ENCODE data around the gene FAM170B.

Gene FAM170B

DNA sequence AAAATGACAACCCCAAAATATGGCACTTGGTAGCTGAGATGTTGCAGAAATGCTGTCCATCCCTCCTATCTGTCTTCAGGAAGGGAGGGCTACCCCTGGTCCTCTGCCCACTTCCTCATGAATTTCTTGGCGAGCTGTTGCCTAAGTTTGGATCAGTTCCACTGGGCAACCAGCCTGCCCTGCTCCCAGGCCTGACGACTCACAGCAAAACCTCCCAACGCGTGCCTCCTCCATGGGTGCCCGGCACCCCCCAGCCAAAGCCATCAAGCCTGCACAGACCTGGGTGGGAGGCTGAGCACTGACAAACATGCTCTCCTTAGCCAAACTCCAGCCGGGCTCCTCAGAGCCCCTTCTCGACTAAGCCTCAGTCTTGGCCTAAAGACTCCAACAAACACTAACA, 27.4 kb downstream of the FAM170B start:
- H3K79me2 ChIP-seq (ENCODE audit: insufficient read depth, low read length), result no peaks in the 10 kb centered on the region

DNA sequence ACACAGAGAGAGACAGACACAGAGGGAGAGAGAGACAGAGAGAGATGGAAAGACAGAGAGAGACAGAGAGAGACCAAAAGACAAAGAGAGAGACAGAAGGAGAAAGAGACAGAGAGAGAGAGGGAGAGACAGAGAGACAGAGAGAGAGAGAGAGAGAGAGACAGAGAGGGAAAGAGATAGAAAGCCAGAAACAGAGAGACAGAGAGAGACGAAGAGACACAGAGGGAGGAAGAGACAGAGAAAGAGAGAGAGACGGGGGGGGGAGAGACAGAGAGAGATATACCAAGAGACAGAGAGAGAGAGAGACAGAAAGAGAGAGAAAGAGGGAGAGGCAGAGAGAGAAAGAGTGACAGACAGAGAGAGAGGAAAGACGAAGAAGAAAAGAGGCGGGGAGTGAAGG, 28.7 kb downstream of the FAM170B start:
- no peaks in the 10 kb centered on the region for H3F3A ChIP-seq (ENCODE audit: insufficient read depth, low read length)
- H3K4me3 ChIP-seq (ENCODE audit: low read depth, low read length, poor library complexity, severe bottlenecking), result no peak overlapping the region
- H3K27ac ChIP-seq (ENCODE audit: low read depth, low read length, poor library complexity, severe bottlenecking), result no peak overlapping the region
- H3K4me1 ChIP-seq (ENCODE audit: insufficient read depth, low read length, severe bottlenecking), result no peaks in the 10 kb centered on the region
- H3K27me3 ChIP-seq (ENCODE audit: insufficient read depth, low read length), result no peaks in the 10 kb centered on the region
- TF ChIP-seq EZH2 (IDR thresholded peaks at IDR 0.05; ENCODE audit: borderline replicate concordance, low read length), result no peak
- TF ChIP-seq, protein P1, sequence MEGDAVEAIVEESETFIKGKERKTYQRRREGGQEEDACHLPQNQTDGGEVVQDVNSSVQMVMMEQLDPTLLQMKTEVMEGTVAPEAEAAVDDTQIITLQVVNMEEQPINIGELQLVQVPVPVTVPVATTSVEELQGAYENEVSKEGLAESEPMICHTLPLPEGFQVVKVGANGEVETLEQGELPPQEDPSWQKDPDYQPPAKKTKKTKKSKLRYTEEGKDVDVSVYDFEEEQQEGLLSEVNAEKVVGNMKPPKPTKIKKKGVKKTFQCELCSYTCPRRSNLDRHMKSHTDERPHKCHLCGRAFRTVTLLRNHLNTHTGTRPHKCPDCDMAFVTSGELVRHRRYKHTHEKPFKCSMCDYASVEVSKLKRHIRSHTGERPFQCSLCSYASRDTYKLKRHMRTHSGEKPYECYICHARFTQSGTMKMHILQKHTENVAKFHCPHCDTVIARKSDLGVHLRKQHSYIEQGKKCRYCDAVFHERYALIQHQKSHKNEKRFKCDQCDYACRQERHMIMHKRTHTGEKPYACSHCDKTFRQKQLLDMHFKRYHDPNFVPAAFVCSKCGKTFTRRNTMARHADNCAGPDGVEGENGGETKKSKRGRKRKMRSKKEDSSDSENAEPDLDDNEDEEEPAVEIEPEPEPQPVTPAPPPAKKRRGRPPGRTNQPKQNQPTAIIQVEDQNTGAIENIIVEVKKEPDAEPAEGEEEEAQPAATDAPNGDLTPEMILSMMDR (IDR thresholded peaks at IDR 0.05; ENCODE audit: low read length), result no peak
- no peaks in the 10 kb centered on the region for H4K20me1 ChIP-seq (ENCODE audit: insufficient read depth, low read length)
- H2AFZ ChIP-seq (ENCODE audit: low read length), result no peak overlapping the region
- no peak overlapping the region for H3K4me2 ChIP-seq (ENCODE audit: low read length)
- no peaks in the 10 kb centered on the region for H3K36me3 ChIP-seq (ENCODE audit: insufficient read depth, low read length)
- no peak overlapping the region for H3K9ac ChIP-seq (ENCODE audit: low read length)
- H3K9me2 ChIP-seq (ENCODE audit: low read depth, low read length), result no peaks in the 10 kb centered on the region
- no peaks in the 10 kb centered on the region for H3K79me2 ChIP-seq (ENCODE audit: insufficient read depth, low read length)
- no peaks in the 10 kb centered on the region for H3K9me3 ChIP-seq (ENCODE audit: low read length)

More for the DNA sequence above, 27.4 kb downstream of the FAM170B start:
- TF ChIP-seq EZH2 (IDR thresholded peaks at IDR 0.05; ENCODE audit: borderline replicate concordance, low read length), result no peak
- TF ChIP-seq, protein P1 (IDR thresholded peaks at IDR 0.05; ENCODE audit: low read length), result no peak
- H3K27me3 ChIP-seq (ENCODE audit: insufficient read depth, low read length), result no peaks in the 10 kb centered on the region
- no peaks in the 10 kb centered on the region for H3F3A ChIP-seq (ENCODE audit: insufficient read depth, low read length)
- H2AFZ ChIP-seq (ENCODE audit: low read length), result no peak overlapping the region
- no peak overlapping the region for H3K9ac ChIP-seq (ENCODE audit: low read length)
- no peak overlapping the region for H3K27ac ChIP-seq (ENCODE audit: low read depth, low read length, poor library complexity, severe bottlenecking)
- no peak overlapping the region for H3K4me2 ChIP-seq (ENCODE audit: low read length)
- no peaks in the 10 kb centered on the region for H3K36me3 ChIP-seq (ENCODE audit: insufficient read depth, low read length)
- no peaks in the 10 kb centered on the region for H3K9me2 ChIP-seq (ENCODE audit: low read depth, low read length)
- no peaks in the 10 kb centered on the region for H3K9me3 ChIP-seq (ENCODE audit: low read length)
- no peak overlapping the region for H3K4me3 ChIP-seq (ENCODE audit: low read depth, low read length, poor library complexity, severe bottlenecking)
- no peaks in the 10 kb centered on the region for H3K4me1 ChIP-seq (ENCODE audit: insufficient read depth, low read length, severe bottlenecking)
- H4K20me1 ChIP-seq (ENCODE audit: insufficient read depth, low read length), result no peaks in the 10 kb centered on the region

DNA sequence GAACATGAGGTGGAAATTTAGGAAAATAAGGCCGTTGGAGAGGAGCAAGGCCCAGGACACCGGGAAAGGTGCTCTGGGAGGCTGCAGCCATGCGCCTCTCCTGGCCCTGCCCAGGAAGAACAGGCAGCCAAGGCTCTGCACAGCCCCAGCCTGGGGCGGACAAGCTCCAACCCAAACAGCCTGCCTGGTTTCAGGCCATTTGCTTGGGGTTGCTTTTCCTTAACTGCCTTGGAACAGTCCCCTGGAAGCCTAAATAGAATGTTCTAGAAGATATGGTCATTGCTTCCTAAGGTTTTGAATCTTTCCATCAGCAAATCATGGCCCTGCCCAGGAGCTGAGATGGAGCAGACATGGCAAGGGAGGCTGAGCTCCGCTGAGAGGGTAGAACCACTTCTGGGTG, 29.5 kb downstream of the FAM170B start:
- Histone ChIP-seq H3K4me1 (ENCODE audit: insufficient read depth, low read length, severe bottlenecking) (no peaks in the 10 kb centered on the region), H4K20me1 (ENCODE audit: insufficient read depth, low read length) (no peaks in the 10 kb centered on the region), H3K9me2 (ENCODE audit: low read depth, low read length) (no peaks in the 10 kb centered on the region), H3F3A (ENCODE audit: insufficient read depth, low read length) (no peaks in the 10 kb centered on the region), H2AFZ (ENCODE audit: low read length) (no peak overlapping the region), H3K27me3 (ENCODE audit: insufficient read depth, low read length) (no peaks in the 10 kb centered on the region; the same call in 1 of the 2 replicates), H3K9ac (ENCODE audit: low read length) (no peak overlapping the region), H3K4me2 (ENCODE audit: low read length) (no peak overlapping the region), H3K27ac (ENCODE audit: low read depth, low read length, poor library complexity, severe bottlenecking) (no peak overlapping the region), H3K4me3 (ENCODE audit: low read depth, low read length, poor library complexity, severe bottlenecking) (no peak overlapping the region), H3K79me2 (ENCODE audit: insufficient read depth, low read length) (no peaks in the 10 kb centered on the region), H3K9me3 (ENCODE audit: low read length) (no peaks in the 10 kb centered on the region), H3K36me3 (ENCODE audit: insufficient read depth, low read length) (no peaks in the 10 kb centered on the region)
- no peak for TF ChIP-seq EZH2 (IDR thresholded peaks at IDR 0.05; ENCODE audit: borderline replicate concordance, low read length)
- TF ChIP-seq, protein P1 (IDR thresholded peaks at IDR 0.05; ENCODE audit: low read length), result no peak

All from OCI-LY1 (cell line).